ENCODE measurements around the gene ATRX.

- TF ChIP-seq CREB1 (IDR thresholded peaks at IDR 0.05) (no peak), EGR1 (IDR thresholded peaks at IDR 0.05; ENCODE audit: borderline replicate concordance, low read depth, low read length) (no peak)
Observed at GRCh38 chrX:77793946-77794345, 7.9 kb upstream of the ATRX start.

All from H1 (cell line).